Right lobe of liver (tissue), 4 donors: ENCODE data around the gene GOLGA1.

ENCODE experiments used
- CTCF ChIP-seq, 4 donors: fragments of 200-600 bp in 3 of 4; fragments of 450-650 bp in 1 of 4; IDR thresholded peaks; one replicate each; pipeline versions ENCODE4 v1.5.1 to v1.8.0; 2016 to 2022; ENCODE audit warnings: antibody characterized with exemption in 4 of 4, mild to moderate bottlenecking in 2 of 4
- POLR2A ChIP-seq: fragments of 450-650 bp; IDR thresholded peaks from one replicate; pipeline ENCODE4 v1.6.1; 2017; ENCODE audit warnings: antibody characterized with exemption, mild to moderate bottlenecking
- donor health status: DM: no; HTN: no; CAD: no.
- donor health status: DM: no; HTN: no; CAD: no.
- donor health status: DM: no; HTN: yes; CAD: no.

- TF ChIP-seq CTCF (IDR thresholded peaks at IDR 0.05), result no peak
- TF ChIP-seq POLR2A, result no peak
These were observed 60.4 kb downstream of the GOLGA1 start for GRCh38 chr9:124880501-124880900.
